Endothelial cell of umbilical vein (primary cell): ENCODE measurements around the gene ACBD6.

Source experiments
- CTCF ChIP-seq, 2 donors: IDR thresholded peaks; 1 replicate in 1 of 2; 2 replicates in 1 of 2; pipeline ENCODE4 v1.5.1; 2011; ENCODE audit warnings: low read length in 2 of 2, mild to moderate bottlenecking in 2 of 2, moderate library complexity in 2 of 2, control low read depth in 1 of 2, inconsistent platforms in 1 of 2, low read depth in 1 of 2; ENCODE audit not compliant: insufficient read depth in 1 of 2; ENCODE audit errors: extremely low read depth in 1 of 2
- EZH2 ChIP-seq: IDR thresholded peaks from 2 replicates; pipeline ENCODE4 v1.6.1; 2012; ENCODE audit warnings: borderline replicate concordance, low read depth, mild to moderate bottlenecking, moderate library complexity, low read length, inconsistent platforms; ENCODE audit not compliant: severe bottlenecking
- GATA2 ChIP-seq: IDR thresholded peaks from 2 replicates; pipeline ENCODE4 v1.7.0; 2011; ENCODE audit warnings: low read depth, mild to moderate bottlenecking, moderate library complexity, mixed read lengths, low read length; ENCODE audit not compliant: insufficient read length, insufficient read depth
- MYC ChIP-seq: IDR thresholded peaks from one replicate; pipeline ENCODE4 v1.6.1; 2011; ENCODE audit warnings: mild to moderate bottlenecking, low read depth, low read length
- POLR2A ChIP-seq: IDR thresholded peaks from 2 replicates; pipeline ENCODE4 v1.6.1; 2012; ENCODE audit warnings: low read depth, mild to moderate bottlenecking, control low read depth, low read length
- POLR2AphosphoS5 ChIP-seq: IDR thresholded peaks from 2 replicates; pipeline ENCODE4 v1.6.1; 2012; ENCODE audit warnings: low read depth, mild to moderate bottlenecking, control low read depth, low read length, moderate library complexity; ENCODE audit not compliant: insufficient read depth

GRCh38 chr1:180532854-180533253 lies 30.5 kb upstream of the ACBD6 start:
- TF ChIP-seq CTCF (IDR thresholded peaks at IDR 0.05; ENCODE audit: extremely low read depth in 1 of 2, insufficient read depth in 1 of 2, low read depth in 1 of 2, low read length in 2 of 2) (no peak), GATA2 (no peak), EZH2 (no peak), POLR2AphosphoS5 (no peak), POLR2A (no peak), MYC (no peak)
